Keratinocyte (primary cell): Measurements from ENCODE around the gene SLC25A42. TPM values are rescaled to one million over a fixed set of nuclear protein-coding genes. Genes with fewer than 3 reads are reported as not detected.

Source experiments
- DNase-seq: peaks from one replicate; pipeline ENCODE4 v3.0.0-alpha.2; 2011; ENCODE audit warnings: low read depth, missing footprints, low spot score
- FAIRE-seq: peaks from 2 replicates; lab custom pipeline; 2011; peaks lifted over from hg19 to GRCh38; lab: Jason Lieb, UNC
- H2AFZ ChIP-seq: 2 replicates; pipeline ENCODE4 v1.6.0; 2012; ENCODE audit warnings: low read length, control low read depth, inconsistent platforms; ENCODE audit not compliant: control insufficient read depth
- H3K27ac ChIP-seq: 2 replicates; pipeline ENCODE4 v1.5.1; 2011; ENCODE audit warnings: low read length; ENCODE audit not compliant: control insufficient read depth, insufficient read depth
- H3K27me3 ChIP-seq: 3 replicates; pipeline ENCODE4 v1.6.0; 2011; ENCODE audit warnings: low read length; ENCODE audit not compliant: control insufficient read depth, insufficient read depth; ENCODE audit errors: extremely low read depth
- H3K36me3 ChIP-seq, 2 experiments: 2 replicates in 1 of 2; 3 replicates in 1 of 2; pipeline ENCODE4 v1.5.1; 2011; ENCODE audit warnings: low read length in 2 of 2, mild to moderate bottlenecking in 1 of 2; ENCODE audit not compliant: control insufficient read depth in 2 of 2, insufficient read depth in 2 of 2; ENCODE audit errors: extremely low read depth in 1 of 2
- H3K4me1 ChIP-seq: 3 replicates; pipeline ENCODE4 v1.5.1; 2011; ENCODE audit warnings: low read length; ENCODE audit not compliant: control insufficient read depth, insufficient read depth; ENCODE audit errors: extremely low read depth
- H3K4me2 ChIP-seq: 3 replicates; pipeline ENCODE4 v1.6.0; 2011; ENCODE audit warnings: low read depth, low read length; ENCODE audit not compliant: control insufficient read depth, insufficient read depth; ENCODE audit errors: extremely low read depth
- H3K4me3 ChIP-seq, 3 experiments: fragments of 200-600 bp in 1 of 3; sonication (generic) in 1 of 3; 2 replicates in 2 of 3; 3 replicates in 1 of 3; pipeline ENCODE4 v1.5.1; 2011 to 2016; ENCODE audit warnings: low read length in 3 of 3, mild to moderate bottlenecking in 3 of 3, control low read depth in 2 of 3, inconsistent platforms in 1 of 3, low read depth in 1 of 3, mixed read lengths in 1 of 3, mixed run types in 1 of 3, moderate library complexity in 1 of 3; ENCODE audit not compliant: control insufficient read depth in 2 of 3, insufficient read depth in 2 of 3; ENCODE audit errors: extremely low read depth in 1 of 3
- H3K79me2 ChIP-seq: 2 replicates; pipeline ENCODE4 v1.6.0; 2012; ENCODE audit warnings: low read length; ENCODE audit not compliant: control insufficient read depth, insufficient read depth
- H3K9ac ChIP-seq: 3 replicates; pipeline ENCODE4 v1.6.0; 2011; ENCODE audit warnings: low read length; ENCODE audit not compliant: control insufficient read depth, insufficient read depth; ENCODE audit errors: extremely low read depth
- H3K9me1 ChIP-seq: 3 replicates; pipeline ENCODE4 v1.6.0; 2011; ENCODE audit warnings: low read length; ENCODE audit not compliant: control insufficient read depth, insufficient read depth; ENCODE audit errors: extremely low read depth
- H3K9me3 ChIP-seq: 2 replicates; pipeline ENCODE4 v1.5.1; 2012; ENCODE audit warnings: low read depth, low read length; ENCODE audit not compliant: control insufficient read depth
- H4K20me1 ChIP-seq: 3 replicates; pipeline ENCODE4 v1.6.0; 2011; ENCODE audit warnings: low read length; ENCODE audit not compliant: control insufficient read depth, insufficient read depth; ENCODE audit errors: extremely low read depth
- EZH2 ChIP-seq: IDR thresholded peaks from one replicate; pipeline ENCODE4 v1.6.1; 2012; ENCODE audit warnings: inconsistent platforms, mild to moderate bottlenecking, low read length, moderate library complexity
- dilution Hi-C: fragments of 300-500 bp; cut with MboI; formaldehyde crosslinking; loops from one replicate; pipeline ENCODE4 v1.7.0; 2020; ENCODE audit warnings: low sequenced_read_pairs; ENCODE audit not compliant: extremely low pct_ligation_motif_present
- polyA plus RNA-seq, 5 experiments: library from polyadenylated mRNA; depleted of rRNA in 3 of 5; stranded (reverse) in 3 of 5; stranded (forward) in 1 of 5; unstranded in 1 of 5; fragments of >200 nt; gene quantifications; 1 replicate in 1 of 5; 2 replicates in 3 of 5; 3 replicates in 1 of 5; pipeline versions ENCODE4 v1.2.1 to v1.2.3, GENCODE V29; 2011 to 2012; ENCODE audit warnings: missing spikeins in 2 of 5, low read depth in 1 of 5, low replicate concordance in 1 of 5
- TF ChIP-seq, protein P1 (sequence below), 3 experiments: IDR thresholded peaks in 1 of 3; conservative IDR thresholded peaks in 1 of 3; optimal IDR thresholded peaks in 1 of 3; 2 replicates in 2 of 3; 3 replicates in 1 of 3; pipeline versions ENCODE3 to v1.5.1; 2011; ENCODE audit warnings: low read length in 3 of 3, mild to moderate bottlenecking in 3 of 3, moderate library complexity in 2 of 3, control low read depth in 1 of 3, inconsistent platforms in 1 of 3; ENCODE audit not compliant: insufficient read depth in 2 of 3; ENCODE audit errors: extremely low read depth in 1 of 3

The SLC25A42 gene
- polyA plus RNA-seq, 1 donor (not counting 4 experiments of a cell fraction or from before 2014, with no cell fraction given): 1.2 TPM

- TF ChIP-seq EZH2: no peak
- TF ChIP-seq, protein P1, sequence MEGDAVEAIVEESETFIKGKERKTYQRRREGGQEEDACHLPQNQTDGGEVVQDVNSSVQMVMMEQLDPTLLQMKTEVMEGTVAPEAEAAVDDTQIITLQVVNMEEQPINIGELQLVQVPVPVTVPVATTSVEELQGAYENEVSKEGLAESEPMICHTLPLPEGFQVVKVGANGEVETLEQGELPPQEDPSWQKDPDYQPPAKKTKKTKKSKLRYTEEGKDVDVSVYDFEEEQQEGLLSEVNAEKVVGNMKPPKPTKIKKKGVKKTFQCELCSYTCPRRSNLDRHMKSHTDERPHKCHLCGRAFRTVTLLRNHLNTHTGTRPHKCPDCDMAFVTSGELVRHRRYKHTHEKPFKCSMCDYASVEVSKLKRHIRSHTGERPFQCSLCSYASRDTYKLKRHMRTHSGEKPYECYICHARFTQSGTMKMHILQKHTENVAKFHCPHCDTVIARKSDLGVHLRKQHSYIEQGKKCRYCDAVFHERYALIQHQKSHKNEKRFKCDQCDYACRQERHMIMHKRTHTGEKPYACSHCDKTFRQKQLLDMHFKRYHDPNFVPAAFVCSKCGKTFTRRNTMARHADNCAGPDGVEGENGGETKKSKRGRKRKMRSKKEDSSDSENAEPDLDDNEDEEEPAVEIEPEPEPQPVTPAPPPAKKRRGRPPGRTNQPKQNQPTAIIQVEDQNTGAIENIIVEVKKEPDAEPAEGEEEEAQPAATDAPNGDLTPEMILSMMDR (optimal IDR thresholded peaks at IDR 0.05 in 1 of 3, IDR thresholded peaks at IDR 0.05 in 1 of 3, conservative IDR thresholded peaks at IDR 0.05 in 1 of 3; ENCODE audit: extremely low read depth in 1 of 3, insufficient read depth in 2 of 3, low read length in 3 of 3): no peak
- DNase-seq: no peak
- Histone ChIP-seq H3K27ac (no peak overlapping the region), H2AFZ (no peak overlapping the region), H3K36me3 (peaks cover 31 to 34% of the 10 kb centered on the region in 2 experiments), H3K4me3 (no peak overlapping the region), H3K4me1 (peaks cover 12% of the 10 kb centered on the region), H3K9ac (no peak overlapping the region), H3K27me3 (no peaks in the 10 kb centered on the region), H4K20me1 (no peaks in the 10 kb centered on the region), H3K79me2 (no peaks in the 10 kb centered on the region), H3K9me3 (no peaks in the 10 kb centered on the region), H3K9me1 (peaks cover 4% of the 10 kb centered on the region), H3K4me2 (no peak overlapping the region)
- dilution Hi-C loops: no loop called here
- no peak for FAIRE-seq
Observed at GRCh38 chr19:19052921-19053320, 10.9 kb upstream of the SLC25A42 start.

- H3K4me3 ChIP-seq: no peak overlapping the region
- dilution Hi-C loops: no loop called here
- H3K4me1 ChIP-seq: peaks cover 12% of the 10 kb centered on the region
- H3K27me3 ChIP-seq: no peaks in the 10 kb centered on the region
- no peak overlapping the region for H3K9ac ChIP-seq
- DNase-seq (no peak), FAIRE-seq (no peak)
- no peaks in the 10 kb centered on the region for H3K79me2 ChIP-seq
- H3K9me1 ChIP-seq: peaks cover 4% of the 10 kb centered on the region
- no peak overlapping the region for H2AFZ ChIP-seq
- TF ChIP-seq, protein P1 (optimal IDR thresholded peaks at IDR 0.05 in 1 of 3, IDR thresholded peaks at IDR 0.05 in 1 of 3, conservative IDR thresholded peaks at IDR 0.05 in 1 of 3; ENCODE audit: extremely low read depth in 1 of 3, insufficient read depth in 2 of 3, low read length in 3 of 3): peak; percentile 37 to 72 (median 70)
- TF ChIP-seq EZH2: no peak
- H3K27ac ChIP-seq: no peak overlapping the region
- no peaks in the 10 kb centered on the region for H3K9me3 ChIP-seq
- no peaks in the 10 kb centered on the region for H4K20me1 ChIP-seq
- peaks cover 31 to 37% of the 10 kb centered on the region in 2 experiments for H3K36me3 ChIP-seq
- no peak overlapping the region for H3K4me2 ChIP-seq
Observed at GRCh38 chr19:19053508-19054314, 10.1 kb upstream of the SLC25A42 start.
